Parathyroid adenoma (tissue), 2 donors: ENCODE measurements around the gene C5orf15.

ENCODE experiments used
- H2AFZ ChIP-seq: fragments of 300-600 bp; sonication (generic); one replicate; pipeline ENCODE4 v1.7.0; 2017; ENCODE audit warnings: antibody characterized with exemption, mild to moderate bottlenecking
- H3K27ac ChIP-seq: fragments of 300-600 bp; sonication (generic); one replicate; pipeline ENCODE4 v1.7.0; 2017
- H3K27me3 ChIP-seq: fragments of 300-600 bp; sonication (generic); one replicate; pipeline ENCODE4 v1.7.0; 2017; ENCODE audit warnings: low read length; ENCODE audit not compliant: control insufficient read depth, insufficient read depth
- H3K36me3 ChIP-seq: fragments of 300-600 bp; sonication (generic); one replicate; pipeline ENCODE4 v1.7.0; 2017; ENCODE audit warnings: low read length; ENCODE audit not compliant: control insufficient read depth, insufficient read depth
- H3K4me1 ChIP-seq: fragments of 300-600 bp; sonication (generic); one replicate; pipeline ENCODE4 v1.7.0; 2017; ENCODE audit warnings: control low read depth
- H3K4me2 ChIP-seq: fragments of 300-600 bp; sonication (generic); one replicate; pipeline ENCODE4 v1.7.0; 2017; ENCODE audit warnings: low read length
- H3K4me3 ChIP-seq: fragments of 300-600 bp; sonication (generic); one replicate; pipeline ENCODE4 v1.7.0; 2017; ENCODE audit warnings: low read depth, low read length
- H3K79me2 ChIP-seq: fragments of 300-600 bp; sonication (generic); one replicate; pipeline ENCODE4 v1.7.0; 2017; ENCODE audit warnings: control low read depth
- H3K9ac ChIP-seq: fragments of 300-600 bp; sonication (generic); one replicate; pipeline ENCODE4 v1.7.0; 2017; ENCODE audit warnings: mild to moderate bottlenecking
- H3K9me3 ChIP-seq: fragments of 300-600 bp; sonication (generic); one replicate; pipeline ENCODE4 v1.7.0; 2017; ENCODE audit warnings: low read length; ENCODE audit not compliant: control insufficient read depth
- TF ChIP-seq, protein P1 (sequence below): fragments of 300-600 bp; sonication (generic); IDR thresholded peaks from one replicate; pipeline ENCODE4 v1.7.0; 2017; ENCODE audit warnings: antibody characterized with exemption, mild to moderate bottlenecking
- donor health status: primary hyperparathyroidism.

The C5orf15 gene

DNA sequence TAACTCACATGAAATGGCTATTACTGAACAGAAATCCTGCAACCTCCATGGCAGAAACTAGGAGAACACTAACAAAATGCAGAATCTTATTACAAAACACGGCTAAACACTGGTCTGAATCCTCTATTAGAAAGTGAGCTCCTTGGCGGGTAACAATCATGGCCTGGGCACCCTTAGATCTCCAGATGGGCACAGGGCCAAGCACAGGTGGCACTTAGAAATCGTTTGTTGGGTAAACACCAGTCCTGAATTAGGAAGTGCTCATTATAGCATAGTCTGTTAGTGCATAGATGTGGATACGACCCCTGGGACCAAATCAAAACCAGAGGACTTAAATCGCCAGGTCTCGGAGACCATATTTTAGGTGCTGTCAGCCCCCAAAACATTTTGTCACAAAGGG lies 22.0 kb upstream of the C5orf15 start:
- Histone ChIP-seq H2AFZ (no peak overlapping the region), H3K79me2 (peaks cover 50% of the 10 kb centered on the region), H3K9ac (no peak overlapping the region), H3K4me2 (no peak overlapping the region), H3K4me1 (peaks cover 32% of the 10 kb centered on the region), H3K9me3 (no peaks in the 10 kb centered on the region), H3K4me3 (no peak overlapping the region), H3K36me3 (no peaks in the 10 kb centered on the region), H3K27ac (no peak overlapping the region), H3K27me3 (no peaks in the 10 kb centered on the region)
- TF ChIP-seq, protein P1, sequence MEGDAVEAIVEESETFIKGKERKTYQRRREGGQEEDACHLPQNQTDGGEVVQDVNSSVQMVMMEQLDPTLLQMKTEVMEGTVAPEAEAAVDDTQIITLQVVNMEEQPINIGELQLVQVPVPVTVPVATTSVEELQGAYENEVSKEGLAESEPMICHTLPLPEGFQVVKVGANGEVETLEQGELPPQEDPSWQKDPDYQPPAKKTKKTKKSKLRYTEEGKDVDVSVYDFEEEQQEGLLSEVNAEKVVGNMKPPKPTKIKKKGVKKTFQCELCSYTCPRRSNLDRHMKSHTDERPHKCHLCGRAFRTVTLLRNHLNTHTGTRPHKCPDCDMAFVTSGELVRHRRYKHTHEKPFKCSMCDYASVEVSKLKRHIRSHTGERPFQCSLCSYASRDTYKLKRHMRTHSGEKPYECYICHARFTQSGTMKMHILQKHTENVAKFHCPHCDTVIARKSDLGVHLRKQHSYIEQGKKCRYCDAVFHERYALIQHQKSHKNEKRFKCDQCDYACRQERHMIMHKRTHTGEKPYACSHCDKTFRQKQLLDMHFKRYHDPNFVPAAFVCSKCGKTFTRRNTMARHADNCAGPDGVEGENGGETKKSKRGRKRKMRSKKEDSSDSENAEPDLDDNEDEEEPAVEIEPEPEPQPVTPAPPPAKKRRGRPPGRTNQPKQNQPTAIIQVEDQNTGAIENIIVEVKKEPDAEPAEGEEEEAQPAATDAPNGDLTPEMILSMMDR = no peak

DNA sequence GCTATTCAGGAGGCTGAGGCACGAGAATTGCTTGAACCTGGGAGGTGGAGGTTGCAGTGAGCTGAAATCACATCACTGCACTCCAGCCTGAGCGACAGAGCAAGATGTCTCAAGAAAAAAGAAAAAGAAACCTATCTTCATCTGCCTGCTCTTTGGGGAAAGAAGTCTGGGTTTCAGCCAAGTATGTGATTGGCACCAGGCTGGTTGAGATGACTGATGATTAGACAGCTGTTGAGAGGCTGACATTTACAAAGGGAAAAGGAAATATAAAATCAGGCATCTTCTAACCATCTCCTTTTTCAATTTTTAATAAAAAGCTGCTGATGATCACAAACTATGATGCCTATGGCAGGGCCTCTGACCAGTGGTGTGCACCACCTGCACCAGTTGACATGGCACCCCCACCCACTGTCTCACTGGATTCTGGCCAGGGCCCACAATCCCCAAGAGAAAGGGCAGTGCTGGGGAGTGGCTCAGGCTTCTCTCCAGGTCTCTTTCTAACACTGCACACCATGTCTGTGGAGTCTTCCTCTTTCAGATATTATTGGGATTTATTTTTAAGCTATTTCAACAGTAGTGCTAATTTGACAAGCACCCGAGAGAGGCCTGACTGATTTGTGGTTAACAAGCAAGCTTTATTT lies 17.2 kb upstream of the C5orf15 start:
- TF ChIP-seq, protein P1 = no peak
- Histone ChIP-seq H3K4me1 (no peaks in the 10 kb centered on the region), H3K9ac (no peak overlapping the region), H3K9me3 (no peaks in the 10 kb centered on the region), H3K36me3 (no peaks in the 10 kb centered on the region), H3K4me3 (no peak overlapping the region), H3K27ac (no peak overlapping the region), H2AFZ (no peak overlapping the region), H3K27me3 (no peaks in the 10 kb centered on the region), H3K4me2 (no peak overlapping the region), H3K79me2 (peaks cover 31% of the 10 kb centered on the region)

- Histone ChIP-seq H3K27me3 (no peaks in the 10 kb centered on the region), H3K4me2 (no peak overlapping the region), H3K4me3 (no peak overlapping the region), H2AFZ (no peak overlapping the region), H3K27ac (no peak overlapping the region), H3K36me3 (no peaks in the 10 kb centered on the region), H3K9ac (no peak overlapping the region), H3K79me2 (peaks cover 17% of the 10 kb centered on the region), H3K9me3 (no peaks in the 10 kb centered on the region), H3K4me1 (no peaks in the 10 kb centered on the region)
- TF ChIP-seq, protein P1 = no peak
Observed at GRCh38 chr5:133983674-133984073, 15.2 kb upstream of the C5orf15 start.

GRCh38 chr5:133981714-133982113 lies 13.3 kb upstream of the C5orf15 start:
- Histone ChIP-seq H3K9ac (no peak overlapping the region), H3K4me1 (no peaks in the 10 kb centered on the region), H2AFZ (no peak overlapping the region), H3K4me2 (no peak overlapping the region), H3K27ac (no peak overlapping the region), H3K27me3 (no peaks in the 10 kb centered on the region), H3K79me2 (peaks cover 16% of the 10 kb centered on the region), H3K9me3 (no peaks in the 10 kb centered on the region), H3K4me3 (no peak overlapping the region), H3K36me3 (no peaks in the 10 kb centered on the region)
- TF ChIP-seq, protein P1 = no peak

DNA sequence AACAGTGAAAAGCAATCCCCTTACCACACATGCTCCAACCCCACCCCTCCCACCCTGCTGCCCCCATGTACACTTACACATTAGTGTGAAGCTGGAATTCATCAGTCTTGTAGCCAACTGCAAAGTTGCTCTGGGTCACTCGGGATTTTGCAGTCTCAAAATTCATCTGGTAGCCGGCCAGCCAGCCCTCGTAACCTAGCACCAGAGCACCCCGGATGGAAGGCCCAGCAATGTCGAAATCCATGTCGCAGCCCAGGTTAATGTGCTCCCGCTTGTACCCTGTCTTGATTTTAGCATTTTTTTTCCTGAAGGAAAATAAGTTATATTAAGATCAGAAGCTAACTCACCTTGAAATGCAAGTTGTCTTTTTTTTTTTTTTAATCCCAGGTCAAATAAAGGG lies 12.2 kb upstream of the C5orf15 start:
- Histone ChIP-seq H3K4me1 (no peaks in the 10 kb centered on the region), H3K79me2 (peaks cover 16% of the 10 kb centered on the region), H2AFZ (no peak overlapping the region), H3K9me3 (no peaks in the 10 kb centered on the region), H3K27me3 (no peaks in the 10 kb centered on the region), H3K4me2 (no peak overlapping the region), H3K27ac (no peak overlapping the region), H3K9ac (no peak overlapping the region), H3K4me3 (no peak overlapping the region), H3K36me3 (no peaks in the 10 kb centered on the region)
- TF ChIP-seq, protein P1 = no peak
